Uterus (tissue), 4 donors: ENCODE results near the gene SSR4. TPM values are rescaled to one million over a fixed set of nuclear protein-coding genes. Genes with fewer than 3 reads are reported as not detected.

ENCODE experiments used
- DNase-seq, 2 donors: peaks; one replicate each; pipeline ENCODE4 v3.0.0-alpha.2; 2019 to 2020
- H3K27ac ChIP-seq, 2 donors: fragments of 200-600 bp; sonication (generic); 1 replicate in 1 of 2; 2 replicates in 1 of 2; pipeline ENCODE4 v1.5.1; 2016 to 2018
- H3K27me3 ChIP-seq, 2 donors: fragments of 200-600 bp; sonication (generic); one replicate each; pipeline ENCODE4 v1.5.1; 2018 to 2019; ENCODE audit warnings: control low read depth in 1 of 2
- H3K36me3 ChIP-seq, 2 donors: fragments of 200-600 bp; sonication (generic); one replicate each; pipeline ENCODE4 v1.5.1; 2019; ENCODE audit warnings: control low read depth in 1 of 2
- H3K4me1 ChIP-seq, 2 donors: fragments of 200-600 bp; sonication (generic); one replicate each; pipeline ENCODE4 v1.5.1; 2018 to 2019; ENCODE audit warnings: control low read depth in 1 of 2
- H3K4me3 ChIP-seq, 2 donors: fragments of 200-600 bp; sonication (generic); 1 replicate in 1 of 2; 2 replicates in 1 of 2; pipeline ENCODE4 v1.5.1; 2018 to 2019; ENCODE audit warnings: mild to moderate bottlenecking in 1 of 2
- H3K9me3 ChIP-seq, 2 donors: fragments of 200-600 bp; sonication (generic); one replicate each; pipeline ENCODE4 v1.5.1; 2019; ENCODE audit warnings: control low read depth in 1 of 2
- POLR2A ChIP-seq, 2 donors: fragments of 450-650 bp; IDR thresholded peaks; one replicate each; pipeline ENCODE4 v1.6.1; 2016; ENCODE audit warnings: antibody characterized with exemption in 2 of 2, mild to moderate bottlenecking in 1 of 2, moderate library complexity in 1 of 2
- intact Hi-C: fragments of 100-400 bp; cut with DNase I; formaldehyde crosslinking; loops from one replicate; pipeline ENCODE4 v1.15.1; 2023; ENCODE audit warnings: low total_unique reads
- total RNA-seq, 4 donors: library from RNA; depleted of rRNA in 3 of 4; stranded (reverse); fragments of >200 nt in 3 of 4; gene quantifications; one replicate each; pipeline versions ENCODE4 v1.1.0 to v1.2.4, GENCODE V29; 2014 to 2023
- TF ChIP-seq, protein P1 (sequence below), 4 experiments: fragments of 200-600 bp in 2 of 4; fragments of 450-650 bp in 2 of 4; sonication (generic) in 2 of 4; IDR thresholded peaks; one replicate each; pipeline ENCODE4 v1.5.1; 2016 to 2019; ENCODE audit warnings: antibody characterized with exemption in 4 of 4, mild to moderate bottlenecking in 2 of 4, moderate library complexity in 1 of 4
- donor health status: DM: yes; HTN: yes; CAD: no.

The SSR4 gene
- total RNA-seq, 4 donors from 2014 or later, result 26.9 to 633 (median 103) TPM

- H3K4me1 ChIP-seq, result no peaks in the 10 kb centered on the region
- no peaks in the 10 kb centered on the region for H3K9me3 ChIP-seq
- TF ChIP-seq POLR2A (IDR thresholded peaks at IDR 0.05), result no peak
- TF ChIP-seq, protein P1, sequence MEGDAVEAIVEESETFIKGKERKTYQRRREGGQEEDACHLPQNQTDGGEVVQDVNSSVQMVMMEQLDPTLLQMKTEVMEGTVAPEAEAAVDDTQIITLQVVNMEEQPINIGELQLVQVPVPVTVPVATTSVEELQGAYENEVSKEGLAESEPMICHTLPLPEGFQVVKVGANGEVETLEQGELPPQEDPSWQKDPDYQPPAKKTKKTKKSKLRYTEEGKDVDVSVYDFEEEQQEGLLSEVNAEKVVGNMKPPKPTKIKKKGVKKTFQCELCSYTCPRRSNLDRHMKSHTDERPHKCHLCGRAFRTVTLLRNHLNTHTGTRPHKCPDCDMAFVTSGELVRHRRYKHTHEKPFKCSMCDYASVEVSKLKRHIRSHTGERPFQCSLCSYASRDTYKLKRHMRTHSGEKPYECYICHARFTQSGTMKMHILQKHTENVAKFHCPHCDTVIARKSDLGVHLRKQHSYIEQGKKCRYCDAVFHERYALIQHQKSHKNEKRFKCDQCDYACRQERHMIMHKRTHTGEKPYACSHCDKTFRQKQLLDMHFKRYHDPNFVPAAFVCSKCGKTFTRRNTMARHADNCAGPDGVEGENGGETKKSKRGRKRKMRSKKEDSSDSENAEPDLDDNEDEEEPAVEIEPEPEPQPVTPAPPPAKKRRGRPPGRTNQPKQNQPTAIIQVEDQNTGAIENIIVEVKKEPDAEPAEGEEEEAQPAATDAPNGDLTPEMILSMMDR (IDR thresholded peaks at IDR 0.05), result no peak
- no peak overlapping the region for H3K27ac ChIP-seq
- H3K27me3 ChIP-seq, result no peaks in the 10 kb centered on the region
- H3K4me3 ChIP-seq, result no peak overlapping the region
- no peaks in the 10 kb centered on the region for H3K36me3 ChIP-seq
- intact Hi-C loops, result loop anchor here (2.0 kb wide), 1 partner anchor 71 kb away; no protein-coding TSS in a partner anchor
- no peak for DNase-seq
Observed at GRCh38 chrX:153767674-153768055, 26.8 kb upstream of the SSR4 start.

DNA sequence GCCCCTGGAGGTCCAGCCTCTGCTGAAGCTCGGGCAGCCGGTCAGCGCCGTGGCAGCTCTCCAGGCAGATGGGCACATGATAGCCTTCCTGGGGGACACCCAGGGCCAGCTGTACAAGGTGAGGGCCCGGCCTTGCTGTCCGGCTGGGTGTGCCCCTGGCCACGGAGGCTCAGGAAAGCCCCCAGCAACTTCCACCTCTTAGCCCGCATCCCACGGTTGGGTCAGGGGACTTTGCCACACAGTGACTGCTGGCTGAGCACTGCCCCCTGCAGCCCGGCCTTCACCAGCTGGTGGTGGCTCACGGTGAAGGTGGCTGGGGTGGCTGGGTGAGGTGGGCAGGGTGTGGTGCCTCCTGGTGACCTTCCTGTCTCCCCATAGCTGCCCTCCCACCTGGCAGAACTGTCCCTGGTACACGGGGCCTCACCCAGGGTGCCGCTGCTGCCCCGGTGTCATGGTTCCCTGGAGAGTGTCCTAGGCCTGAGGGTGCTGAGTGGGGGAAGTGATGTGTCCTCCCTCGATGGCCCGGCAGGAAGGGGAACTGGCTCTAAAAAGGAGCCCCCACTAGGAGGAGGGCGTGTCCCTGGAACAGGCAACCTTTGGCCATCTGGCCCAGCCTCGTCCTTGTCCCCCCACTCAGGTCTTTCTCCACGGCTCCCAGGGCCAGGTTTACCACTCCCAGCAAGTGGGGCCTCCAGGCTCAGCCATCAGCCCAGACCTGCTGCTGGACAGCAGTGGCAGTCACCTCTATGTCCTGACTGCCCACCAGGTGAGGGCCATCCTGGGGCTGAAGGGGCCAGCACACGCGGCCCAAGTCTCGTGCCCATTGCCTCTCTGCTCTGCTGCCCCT lies 25.9 kb upstream of the SSR4 start:
- Histone ChIP-seq H3K4me3 (no peak overlapping the region), H3K27me3 (no peaks in the 10 kb centered on the region), H3K27ac (no peak overlapping the region), H3K4me1 (no peaks in the 10 kb centered on the region), H3K36me3 (no peaks in the 10 kb centered on the region), H3K9me3 (no peaks in the 10 kb centered on the region)
- TF ChIP-seq, protein P1 (IDR thresholded peaks at IDR 0.05), result no peak
- TF ChIP-seq POLR2A (IDR thresholded peaks at IDR 0.05), result no peak
- intact Hi-C loops, result loop anchor here (2.0 kb wide), 1 partner anchor 70 kb away; no protein-coding TSS in a partner anchor
- no peak for DNase-seq

GRCh38 chrX:153769158-153769864 lies 25.2 kb upstream of the SSR4 start:
- intact Hi-C loops, result loop anchor here (2.0 kb wide), 1 partner anchor 69 kb away; no protein-coding TSS in a partner anchor
- Histone ChIP-seq H3K4me3 (no peak overlapping the region), H3K9me3 (no peaks in the 10 kb centered on the region), H3K27me3 (no peaks in the 10 kb centered on the region), H3K36me3 (no peaks in the 10 kb centered on the region), H3K4me1 (no peaks in the 10 kb centered on the region), H3K27ac (no peak overlapping the region)
- TF ChIP-seq, protein P1 (IDR thresholded peaks at IDR 0.05), result no peak
- no peak for TF ChIP-seq POLR2A (IDR thresholded peaks at IDR 0.05)
- no peak for DNase-seq

DNA sequence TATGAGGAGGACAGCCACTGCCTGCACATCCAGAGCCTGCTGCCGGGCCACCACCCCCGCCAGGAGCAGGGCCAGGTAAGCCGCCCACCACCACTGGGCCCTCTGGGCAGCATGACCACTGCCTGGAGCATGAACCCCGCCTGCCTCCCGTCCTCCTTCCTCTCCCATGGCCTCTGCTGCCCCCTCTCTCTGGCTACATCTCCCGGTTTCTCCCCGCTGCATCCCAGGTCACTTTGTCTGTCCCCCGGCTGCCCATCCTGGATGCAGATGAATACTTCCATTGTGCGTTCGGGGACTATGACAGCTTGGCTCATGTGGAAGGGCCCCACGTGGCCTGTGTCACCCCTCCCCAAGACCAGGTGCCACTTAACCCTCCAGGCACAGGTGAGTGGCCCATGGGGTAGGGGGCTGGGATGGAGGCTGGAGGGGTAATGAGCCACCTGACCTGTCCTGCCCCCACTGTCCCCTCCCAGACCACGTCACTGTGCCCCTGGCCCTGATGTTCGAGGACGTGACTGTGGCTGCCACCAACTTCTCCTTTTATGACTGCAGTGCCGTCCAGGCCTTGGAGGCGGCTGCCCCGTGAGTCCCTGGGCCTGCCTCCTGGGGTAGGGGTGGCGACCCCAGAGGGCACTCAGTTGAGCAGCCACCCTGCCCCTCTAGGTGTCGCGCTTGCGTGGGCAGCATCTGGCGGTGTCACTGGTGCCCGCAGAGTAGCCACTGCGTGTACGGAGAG lies 24.4 kb upstream of the SSR4 start:
- no peaks in the 10 kb centered on the region for H3K9me3 ChIP-seq
- H3K4me3 ChIP-seq, result no peak overlapping the region
- intact Hi-C loops, result loop anchor here (2.0 kb wide), 1 partner anchor 69 kb away; no protein-coding TSS in a partner anchor
- no peak overlapping the region for H3K27ac ChIP-seq
- no peak for DNase-seq
- H3K27me3 ChIP-seq, result no peaks in the 10 kb centered on the region
- TF ChIP-seq, protein P1 (IDR thresholded peaks at IDR 0.05), result no peak
- no peak for TF ChIP-seq POLR2A (IDR thresholded peaks at IDR 0.05)
- H3K36me3 ChIP-seq, result no peaks in the 10 kb centered on the region
- H3K4me1 ChIP-seq, result no peaks in the 10 kb centered on the region
